ENCODE measurements around the gene POGK.
"Not testable (repeated sequence)": the region's sequence is repeated elsewhere in the genome, so short reads cannot be mapped to it uniquely, and the experiment has no call there.

POGK gene

GRCh38 chr1:166868639-166869038, 29.4 kb downstream of the POGK start:
- no peak for DNase-seq (ENCODE audit: low read depth in 1 of 2, low spot score in 1 of 2)
- TF ChIP-seq JUND (IDR thresholded peaks at IDR 0.05; ENCODE audit: low read depth) = no peak
- in situ Hi-C loops (cut with HindIII; ENCODE audit: low pct_unique_long_range_greater_than_20kb, low sequenced_read_pairs) = no loop called here

- in situ Hi-C loops (cut with HindIII; ENCODE audit: low pct_unique_long_range_greater_than_20kb, low sequenced_read_pairs) = no loop called here
- no peak for TF ChIP-seq JUND (IDR thresholded peaks at IDR 0.05; ENCODE audit: low read depth)
- DNase-seq (ENCODE audit: low read depth in 1 of 2, low spot score in 1 of 2) = no peak
These were observed 30.2 kb downstream of the POGK start for GRCh38 chr1:166869318-166870099.

- in situ Hi-C loops (cut with HindIII; ENCODE audit: low pct_unique_long_range_greater_than_20kb, low sequenced_read_pairs) = no loop called here
- DNase-seq (ENCODE audit: low read depth in 1 of 2, low spot score in 1 of 2) = no peak
- TF ChIP-seq JUND (IDR thresholded peaks at IDR 0.05; ENCODE audit: low read depth) = no peak
These were observed 31.3 kb downstream of the POGK start for GRCh38 chr1:166870584-166870983.

- in situ Hi-C loops (cut with HindIII; ENCODE audit: low pct_unique_long_range_greater_than_20kb, low sequenced_read_pairs) = no loop called here
- DNase-seq (ENCODE audit: low read depth in 1 of 2, low spot score in 1 of 2) = no peak
- no peak for TF ChIP-seq JUND (IDR thresholded peaks at IDR 0.05; ENCODE audit: low read depth)
These were observed 35.2 kb downstream of the POGK start for GRCh38 chr1:166874464-166874863.

DNA sequence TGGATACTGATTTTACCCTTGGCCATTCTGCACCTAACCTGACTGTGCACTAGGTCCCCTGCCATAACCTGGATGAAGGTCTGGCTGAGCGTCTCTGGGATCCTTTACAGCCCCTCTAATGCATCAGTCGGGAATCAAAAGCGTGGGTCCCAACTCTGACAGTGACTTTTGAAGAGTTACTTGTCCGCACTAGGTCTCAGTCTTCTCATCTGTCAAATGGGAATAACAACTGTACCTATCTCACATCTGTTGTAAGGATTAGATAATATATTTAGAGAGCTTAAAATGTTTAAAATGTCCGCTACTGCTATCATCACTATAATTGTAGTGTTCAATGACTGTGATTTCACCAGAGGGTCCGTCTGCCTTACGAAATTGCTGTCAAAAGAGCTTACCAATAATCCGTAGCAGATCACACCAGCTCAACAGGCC, 36.0 kb downstream of the POGK start:
- in situ Hi-C loops (cut with HindIII; ENCODE audit: low pct_unique_long_range_greater_than_20kb, low sequenced_read_pairs) = no loop called here
- no peak for TF ChIP-seq JUND (IDR thresholded peaks at IDR 0.05; ENCODE audit: low read depth)
- DNase-seq (ENCODE audit: low read depth in 1 of 2, low spot score in 1 of 2) = no peak

- DNase-seq (ENCODE audit: low read depth in 1 of 2, low spot score in 1 of 2) = peak; percentile 92 to 99
- in situ Hi-C loops (cut with HindIII; ENCODE audit: low pct_unique_long_range_greater_than_20kb, low sequenced_read_pairs) = no loop called here
- no peak for TF ChIP-seq JUND (IDR thresholded peaks at IDR 0.05; ENCODE audit: low read depth)
These were observed 36.7 kb downstream of the POGK start, which contains the start of gene TADA1 for GRCh38 chr1:166875734-166876539. TSS of gene TADA1 (minus strand) at chr1:166876264. CDS start at chr1:166876233, 31 bp downstream.

- in situ Hi-C loops (cut with HindIII; ENCODE audit: low pct_unique_long_range_greater_than_20kb, low sequenced_read_pairs) = no loop called here
- TF ChIP-seq JUND (IDR thresholded peaks at IDR 0.05; ENCODE audit: low read depth) = no peak
These were observed 37.2 kb downstream of the POGK start for GRCh38 chr1:166876540-166876838.

DNA sequence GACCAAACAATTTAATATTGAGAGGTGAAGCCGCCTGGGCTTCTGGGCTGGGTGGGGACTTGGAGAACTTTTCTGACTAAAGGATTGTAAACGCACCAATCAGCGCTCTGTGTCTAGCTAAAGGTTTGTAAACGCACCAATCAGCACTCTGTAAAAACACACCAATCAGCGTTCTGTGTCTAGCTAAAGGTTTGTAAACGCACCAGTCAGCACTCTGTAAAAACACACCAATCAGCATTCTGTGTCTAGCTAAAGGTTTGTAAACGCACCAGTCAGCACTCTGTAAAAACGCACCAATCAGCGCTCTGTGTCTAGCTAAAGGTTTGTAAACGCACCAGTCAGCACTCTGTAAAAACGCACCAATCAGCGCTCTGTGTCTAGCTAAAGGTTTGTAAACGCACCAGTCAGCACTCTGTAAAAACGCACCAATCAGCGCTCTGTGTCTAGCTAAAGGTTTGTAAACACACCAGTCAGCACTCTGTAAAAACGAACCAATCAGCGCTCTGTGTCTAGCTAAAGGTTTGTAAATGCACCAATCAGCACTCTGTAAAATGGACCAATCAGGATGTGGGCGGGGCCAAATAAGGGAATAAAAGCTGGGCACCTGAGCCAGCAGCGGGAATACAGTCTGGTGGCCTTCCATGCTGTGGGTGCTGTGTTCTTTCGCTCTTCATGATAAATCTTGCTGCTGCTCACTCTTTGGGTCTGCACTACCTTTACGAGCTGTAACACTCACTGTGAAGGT, 39.1 kb downstream of the POGK start:
- in situ Hi-C loops (cut with HindIII; ENCODE audit: low pct_unique_long_range_greater_than_20kb, low sequenced_read_pairs) = not testable (repeated sequence)

More at GRCh38 chr1:166876540-166876838, 37.2 kb downstream of the POGK start:
- no peak for DNase-seq (ENCODE audit: low read depth in 1 of 2, low spot score in 1 of 2)

GRCh38 chr1:166882893-166883292, 43.6 kb downstream of the POGK start:
- in situ Hi-C loops (cut with HindIII; ENCODE audit: low pct_unique_long_range_greater_than_20kb, low sequenced_read_pairs) = no loop called here
- DNase-seq (ENCODE audit: low read depth in 1 of 2, low spot score in 1 of 2) = no peak
- TF ChIP-seq JUND (IDR thresholded peaks at IDR 0.05; ENCODE audit: low read depth) = no peak

More for the DNA sequence above, 39.1 kb downstream of the POGK start:
- DNase-seq (ENCODE audit: low read depth in 1 of 2, low spot score in 1 of 2) = not testable (repeated sequence)

- in situ Hi-C loops (cut with HindIII; ENCODE audit: low pct_unique_long_range_greater_than_20kb, low sequenced_read_pairs) = no loop called here
- no peak for DNase-seq (ENCODE audit: low read depth in 1 of 2, low spot score in 1 of 2)
- TF ChIP-seq JUND (IDR thresholded peaks at IDR 0.05; ENCODE audit: low read depth) = no peak
These were observed 44.9 kb downstream of the POGK start for GRCh38 chr1:166884040-166884642.

- DNase-seq (ENCODE audit: low read depth in 1 of 2, low spot score in 1 of 2) = no peak
- no peak for TF ChIP-seq JUND (IDR thresholded peaks at IDR 0.05; ENCODE audit: low read depth)
- in situ Hi-C loops (cut with HindIII; ENCODE audit: low pct_unique_long_range_greater_than_20kb, low sequenced_read_pairs) = no loop called here
These were observed 45.7 kb downstream of the POGK start for GRCh38 chr1:166884971-166885370.

- no peak for DNase-seq (ENCODE audit: low read depth in 1 of 2, low spot score in 1 of 2)
- TF ChIP-seq JUND (IDR thresholded peaks at IDR 0.05; ENCODE audit: low read depth) = no peak
- in situ Hi-C loops (cut with HindIII; ENCODE audit: low pct_unique_long_range_greater_than_20kb, low sequenced_read_pairs) = no loop called here
These were observed 49.3 kb downstream of the POGK start for GRCh38 chr1:166888373-166889111.
